ENCODE measurements around the gene WDR70. TPM values are rescaled to one million over a fixed set of nuclear protein-coding genes. Genes with fewer than 3 reads are reported as not detected.
"Not testable (repeated sequence)": the region's sequence is repeated elsewhere in the genome, so short reads cannot be mapped to it uniquely, and the experiment has no call there.

WDR70 gene
- total RNA-seq, 1 donor from 2014 or later = 49.6 TPM

DNA sequence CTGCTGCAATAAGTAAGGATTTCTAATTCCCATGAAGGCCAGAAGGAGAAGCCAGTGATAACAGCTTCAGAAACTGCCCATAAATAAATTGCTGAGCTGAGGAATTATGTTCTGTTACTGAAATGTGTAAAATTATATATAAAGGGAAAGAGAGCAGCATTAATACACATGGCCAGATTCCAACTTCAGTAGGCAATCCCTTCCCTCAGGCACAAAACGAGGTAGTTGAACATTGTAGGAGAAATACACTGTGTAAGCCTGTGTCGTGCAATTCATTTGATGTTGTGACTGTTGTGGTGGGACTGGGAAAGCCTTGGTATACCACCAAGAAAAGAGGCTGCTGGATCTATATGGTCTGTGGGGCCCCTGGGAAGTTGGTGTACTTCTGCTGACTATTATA is 192.9 kb downstream of the WDR70 start:
- no peak for DNase-seq

DNA sequence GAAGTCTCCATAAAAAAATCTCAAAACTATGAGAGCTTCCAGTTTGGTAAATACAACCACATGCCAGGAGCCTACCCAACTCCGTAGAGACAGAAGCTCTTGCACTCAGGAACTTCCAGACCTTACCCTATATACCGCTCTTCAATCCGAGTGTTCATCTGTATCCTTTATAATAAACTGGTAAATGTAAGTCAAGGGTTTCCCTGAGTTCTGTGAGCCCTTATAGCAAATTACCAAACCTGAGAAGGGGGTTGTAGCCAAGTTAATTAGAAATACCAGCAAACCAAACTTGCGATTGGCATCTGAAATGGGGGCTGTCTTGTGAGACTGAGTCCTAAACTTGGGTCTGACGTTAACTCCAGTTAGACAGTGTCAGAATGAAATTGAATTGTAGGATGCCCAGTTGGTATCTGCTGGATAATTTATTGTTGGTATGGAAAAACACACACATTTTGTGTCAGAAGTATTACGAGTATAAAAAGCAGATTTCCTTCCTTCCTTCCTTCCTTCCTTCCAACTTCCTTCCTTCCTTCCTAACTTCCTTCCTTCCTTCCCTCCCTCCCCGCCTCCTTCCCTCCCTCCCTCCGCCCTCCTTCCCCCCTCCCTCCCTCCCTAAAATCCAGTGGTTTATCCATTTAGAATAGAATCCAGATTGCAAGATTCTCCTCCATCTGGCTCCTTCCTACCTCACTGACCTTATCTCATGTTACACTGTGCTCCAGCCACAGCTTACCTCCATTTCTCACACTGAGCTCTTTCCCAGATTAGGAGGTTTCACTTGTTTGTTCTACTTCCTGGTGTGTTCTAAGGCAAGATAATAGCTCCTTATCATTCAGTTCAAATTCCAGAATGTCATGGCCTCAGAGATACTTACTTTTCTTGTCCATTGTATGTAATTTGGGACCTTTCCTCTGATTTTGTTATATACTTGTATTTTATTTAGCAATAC is 196.7 kb downstream of the WDR70 start:
- no peak for DNase-seq

DNA sequence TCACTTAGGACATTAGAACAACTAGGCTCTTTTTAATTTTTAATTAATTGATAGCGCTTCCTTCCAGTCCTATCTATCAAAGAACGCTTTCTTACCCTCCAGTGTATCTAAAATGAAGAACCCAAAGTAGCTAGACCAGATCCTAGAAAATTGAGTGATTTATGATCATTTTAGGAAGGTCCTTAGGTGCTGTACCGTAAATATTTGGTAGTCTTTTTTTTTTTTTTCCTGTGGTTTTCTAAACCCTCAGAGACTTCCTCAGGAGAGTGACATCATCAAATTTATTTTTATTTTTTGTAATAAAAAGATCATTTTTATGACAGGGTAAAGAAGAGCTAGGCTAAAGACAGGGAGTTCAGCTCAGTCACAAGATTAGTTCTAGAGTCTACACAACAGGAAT is 197.4 kb downstream of the WDR70 start:
- DNase-seq = no peak

DNA sequence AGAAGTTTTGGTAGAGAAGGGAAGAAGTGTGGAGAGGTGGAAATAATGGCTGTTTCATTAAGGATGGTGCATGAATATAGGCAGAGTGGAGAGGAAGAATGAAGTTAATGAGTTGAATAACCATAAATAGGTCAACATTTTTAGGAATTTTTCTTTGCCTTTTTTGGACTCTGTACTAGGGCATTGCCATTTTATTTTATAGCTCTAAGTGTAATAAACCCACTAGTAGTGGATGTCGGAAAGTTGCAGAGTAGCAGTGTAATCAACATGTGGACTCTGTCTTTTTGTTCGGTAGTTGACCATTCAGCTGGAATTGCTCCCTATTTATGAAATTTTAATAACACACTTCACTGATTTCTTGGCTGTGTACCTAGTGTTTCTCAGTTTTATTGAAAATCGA is 199.1 kb downstream of the WDR70 start:
- DNase-seq = no peak

DNA sequence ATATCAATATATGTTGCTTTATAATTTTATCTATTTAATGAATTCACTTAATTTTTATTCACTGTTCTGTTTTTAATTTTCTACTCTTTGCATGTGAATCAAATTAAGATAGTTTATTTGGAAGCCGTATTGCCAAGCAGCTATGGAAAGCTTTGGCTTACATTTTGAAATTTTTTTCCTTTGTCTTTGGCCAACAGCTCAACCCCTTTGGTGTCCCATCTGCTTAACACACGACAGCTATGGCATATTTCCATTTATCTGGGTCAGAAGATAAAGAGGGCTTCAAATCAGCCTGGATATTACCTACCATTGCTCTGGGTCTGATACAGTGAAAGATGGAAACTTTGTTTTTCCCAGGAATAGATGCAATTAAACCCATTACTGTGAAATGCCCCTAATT is 201.0 kb downstream of the WDR70 start:
- no peak for DNase-seq

DNA sequence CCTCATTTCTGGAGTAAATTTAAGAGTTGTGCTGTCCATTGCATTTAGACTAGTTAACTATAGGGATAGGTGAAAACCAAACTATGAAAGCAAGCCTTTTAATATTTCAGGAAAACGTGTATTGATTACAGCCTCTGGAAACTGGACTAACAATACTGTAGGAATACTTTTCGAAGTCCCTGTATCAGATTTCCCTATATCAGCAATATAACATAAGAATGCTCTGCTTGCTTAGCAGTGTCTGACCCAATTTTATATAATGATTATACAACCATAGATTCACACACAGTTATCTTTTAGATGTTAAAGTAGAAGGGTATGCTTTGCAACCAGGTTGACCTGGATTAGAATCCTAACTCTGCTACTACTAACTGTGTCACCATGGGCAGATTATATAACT is 203.1 kb downstream of the WDR70 start:
- DNase-seq = no peak

DNA sequence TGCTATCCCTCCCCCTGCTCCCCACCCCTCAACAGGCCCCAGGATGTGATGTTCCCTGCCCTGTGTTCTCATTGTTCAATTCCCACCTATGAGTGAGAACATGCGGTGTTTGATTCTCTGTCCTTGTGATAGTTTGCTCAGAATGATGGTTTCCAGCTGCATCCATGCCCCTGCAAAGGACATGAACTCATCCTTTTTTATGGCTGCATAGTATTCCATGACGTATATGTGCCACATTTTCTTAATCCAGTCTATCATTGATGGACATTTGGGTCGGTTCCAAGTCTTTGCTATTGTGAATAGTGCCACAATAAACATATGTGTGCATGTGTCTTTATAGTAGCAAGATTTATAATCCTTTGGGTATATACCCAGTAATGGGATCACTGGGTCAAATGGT is 214.2 kb downstream of the WDR70 start:
- DNase-seq = not testable (repeated sequence)

DNA sequence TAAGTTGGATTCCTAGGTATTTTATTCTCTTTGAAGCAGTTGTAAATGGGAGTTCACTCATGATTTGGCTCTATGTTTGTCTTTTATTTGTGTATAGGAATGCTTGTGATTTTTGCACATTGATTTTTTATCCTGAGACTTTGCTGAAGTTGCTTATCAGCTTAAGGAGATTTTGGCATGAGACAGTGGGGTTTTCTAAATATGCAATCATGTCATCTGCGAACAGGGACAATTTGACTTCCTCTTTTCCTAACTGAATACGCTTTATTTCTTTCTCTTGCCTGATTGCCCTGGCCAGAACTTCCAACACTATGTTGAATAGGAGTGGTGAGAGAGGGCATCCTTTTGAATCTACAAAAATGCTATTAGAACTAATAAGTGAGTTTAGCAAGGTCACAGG is 215.7 kb downstream of the WDR70 start:
- not testable (repeated sequence) for DNase-seq

DNA sequence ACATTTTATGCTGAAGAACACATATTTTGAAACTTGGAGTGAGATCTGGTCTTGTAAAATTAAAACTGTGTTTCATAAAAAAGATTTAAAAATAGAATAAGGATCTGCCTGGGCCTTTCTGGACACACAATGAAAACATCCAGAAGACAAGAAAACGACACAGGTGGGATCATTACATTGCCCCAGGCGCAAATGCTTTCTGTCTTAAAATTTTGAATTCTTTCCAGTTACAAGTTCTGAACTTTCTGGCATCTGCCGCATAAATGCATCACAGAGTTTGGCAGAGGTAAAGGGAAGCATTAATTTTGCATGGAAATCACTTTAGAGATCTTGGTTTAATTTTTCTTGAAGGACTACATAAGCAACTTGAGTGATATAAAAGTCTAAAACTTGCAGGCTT is 219.6 kb downstream of the WDR70 start:
- no peak for DNase-seq

DNA sequence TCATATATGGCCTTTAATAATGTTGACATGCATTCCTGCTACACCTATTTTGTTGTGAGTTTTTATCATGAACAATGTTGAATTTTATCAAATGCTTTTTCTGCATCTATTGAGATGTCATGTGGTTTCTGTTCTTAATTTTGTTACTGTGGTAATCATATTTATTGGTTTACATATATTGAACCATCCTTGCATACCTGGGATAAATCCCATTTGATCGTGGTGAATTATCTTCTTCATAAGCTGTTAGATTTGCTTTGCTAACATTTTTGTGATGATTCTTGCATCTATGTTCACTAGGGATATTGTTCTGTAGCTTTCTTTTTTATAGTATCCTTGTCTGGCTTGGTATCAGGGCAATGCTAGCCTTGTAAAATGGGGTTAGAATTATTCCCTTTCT is 222.0 kb downstream of the WDR70 start:
- no peak for DNase-seq

DNA sequence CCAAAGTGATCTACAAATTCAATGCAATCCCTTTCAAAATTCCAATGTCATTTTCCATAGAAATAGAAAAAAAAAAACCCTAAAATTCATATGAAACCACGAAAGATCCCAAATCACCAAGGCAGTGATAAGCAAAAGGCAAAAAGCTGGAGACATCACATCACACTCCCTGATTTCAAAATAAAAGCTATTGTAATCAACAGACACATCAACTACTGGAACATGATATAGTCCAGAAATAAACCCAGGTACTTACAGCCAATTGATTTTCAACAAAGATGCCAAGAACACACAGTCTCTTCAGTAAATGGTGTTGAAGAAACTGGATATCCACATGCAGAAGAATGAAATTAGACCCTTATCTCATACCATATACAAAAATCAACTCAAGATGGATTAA is 224.0 kb downstream of the WDR70 start:
- DNase-seq = no peak

DNA sequence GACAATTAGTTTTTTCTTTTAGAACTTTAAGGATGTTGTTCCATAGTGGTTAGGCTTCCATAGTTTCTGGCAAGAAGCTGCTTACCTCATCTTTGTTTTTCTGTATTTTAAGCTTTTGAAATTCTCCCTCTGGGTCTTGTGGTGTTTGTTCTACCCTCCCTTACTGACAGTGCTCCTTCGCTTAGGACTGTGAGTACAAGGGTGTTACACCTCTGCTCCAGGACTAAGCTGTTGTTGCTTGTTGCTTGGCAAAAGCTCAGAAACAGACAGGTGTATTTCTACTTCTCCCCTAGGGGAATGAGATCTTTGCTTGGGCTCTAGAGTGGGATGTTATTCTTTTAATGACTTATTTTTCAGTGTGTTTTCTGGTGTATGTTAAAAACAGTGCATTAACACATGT is 225.2 kb downstream of the WDR70 start:
- DNase-seq = no peak

DNA sequence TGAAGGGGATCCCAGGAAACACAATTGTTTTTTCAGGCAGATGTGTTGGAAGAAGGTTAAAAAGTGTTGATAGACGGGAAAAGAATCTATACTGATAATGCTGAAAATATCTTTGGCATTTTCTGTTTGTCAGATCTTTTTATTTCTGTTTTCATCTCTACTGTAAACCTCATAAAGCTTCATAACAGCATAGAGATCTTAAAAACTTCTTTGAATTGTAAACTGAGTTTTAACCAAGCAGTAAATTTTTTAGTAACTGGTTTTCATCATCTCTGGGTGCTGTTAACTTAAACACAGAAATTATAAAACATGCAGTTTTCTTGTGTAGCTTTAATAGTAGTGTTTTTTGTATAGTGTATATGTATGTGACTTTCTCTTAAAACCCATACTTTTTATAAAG is 227.0 kb downstream of the WDR70 start:
- DNase-seq = no peak

DNA sequence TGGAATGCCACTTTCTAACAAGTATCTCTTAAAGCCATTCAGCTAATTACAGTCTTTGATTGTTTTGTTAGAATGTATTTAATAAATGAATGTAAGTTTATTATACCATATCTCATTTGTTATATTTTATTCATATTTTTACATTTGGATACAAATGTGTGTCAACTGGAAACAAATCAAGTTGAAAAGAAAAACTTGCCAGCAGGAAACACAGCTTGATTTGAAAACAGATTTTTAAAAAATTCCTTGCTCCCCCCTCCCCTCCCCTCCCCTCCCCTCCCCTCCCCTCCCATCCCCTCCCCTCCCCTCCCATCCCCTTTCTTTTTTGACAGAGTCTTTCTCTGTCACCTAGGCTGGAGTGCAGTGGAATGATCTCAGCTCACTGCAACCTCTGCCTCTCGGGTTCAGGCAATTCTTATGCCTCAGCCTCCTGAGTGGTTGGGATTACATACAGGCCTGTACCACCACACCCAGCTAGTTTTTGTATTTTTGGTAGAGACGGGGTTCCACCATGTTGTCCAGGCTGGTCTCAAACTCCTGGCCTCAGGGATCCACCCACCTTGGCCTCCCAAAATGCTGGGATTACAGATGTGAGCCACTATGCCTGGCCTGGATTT is 227.6 kb downstream of the WDR70 start:
- no peak for DNase-seq

DNA sequence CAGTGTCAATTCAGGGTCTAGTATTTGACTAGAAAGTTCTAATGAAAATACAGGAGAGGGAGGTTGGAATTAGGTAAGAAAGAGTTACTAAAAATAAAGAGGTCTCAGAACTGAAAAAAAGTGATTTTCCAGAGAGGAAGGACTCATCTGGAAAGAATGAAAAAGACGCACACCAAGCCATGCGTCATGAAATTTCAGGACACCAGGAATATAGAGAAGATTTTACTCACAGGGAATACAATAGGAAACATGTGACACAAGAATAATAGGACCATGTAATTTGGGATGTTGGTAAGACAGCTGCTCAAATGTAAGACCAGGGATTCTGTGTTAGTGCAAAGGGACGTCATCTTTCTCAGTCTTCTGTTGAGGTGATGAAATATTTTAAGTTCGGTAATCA is 236.1 kb downstream of the WDR70 start:
- DNase-seq = no peak

DNA sequence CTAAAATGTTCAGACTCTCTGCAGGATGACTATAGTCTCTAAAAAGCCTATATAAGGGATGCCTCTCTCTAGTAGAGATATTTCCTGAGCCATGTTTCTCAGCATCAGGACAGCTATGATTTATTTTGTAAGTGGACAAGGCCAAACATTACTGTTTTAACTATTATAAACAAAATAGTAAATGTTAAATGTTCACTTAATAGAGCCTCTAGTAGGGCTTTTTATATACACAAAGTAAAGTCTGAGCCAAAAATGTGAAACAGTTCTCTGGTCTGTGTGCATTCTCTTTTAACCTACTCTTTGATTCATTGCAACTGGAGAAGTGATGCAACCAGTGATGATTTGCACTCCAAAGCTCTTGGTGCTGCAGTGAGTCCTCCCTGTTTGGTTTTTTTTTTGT is 240.2 kb downstream of the WDR70 start:
- DNase-seq = no peak

DNA sequence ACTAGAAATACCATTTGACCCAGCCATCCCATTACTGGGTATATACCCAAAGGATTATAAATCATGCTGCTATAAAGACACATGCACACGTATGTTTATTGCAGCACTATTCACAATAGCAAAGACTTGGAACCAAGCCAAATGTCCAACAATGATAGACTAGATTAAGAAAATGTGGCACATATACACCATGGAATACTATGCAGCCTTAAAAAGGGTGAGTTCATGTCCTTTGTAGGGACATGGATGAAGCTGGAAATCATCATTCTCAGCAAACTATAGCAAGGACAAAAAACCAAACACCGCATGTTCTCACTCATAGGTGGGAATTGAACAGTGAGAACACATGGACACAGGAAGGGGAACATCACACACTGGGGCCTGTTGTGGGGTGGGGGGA is 243.2 kb downstream of the WDR70 start:
- not testable (repeated sequence) for DNase-seq

DNA sequence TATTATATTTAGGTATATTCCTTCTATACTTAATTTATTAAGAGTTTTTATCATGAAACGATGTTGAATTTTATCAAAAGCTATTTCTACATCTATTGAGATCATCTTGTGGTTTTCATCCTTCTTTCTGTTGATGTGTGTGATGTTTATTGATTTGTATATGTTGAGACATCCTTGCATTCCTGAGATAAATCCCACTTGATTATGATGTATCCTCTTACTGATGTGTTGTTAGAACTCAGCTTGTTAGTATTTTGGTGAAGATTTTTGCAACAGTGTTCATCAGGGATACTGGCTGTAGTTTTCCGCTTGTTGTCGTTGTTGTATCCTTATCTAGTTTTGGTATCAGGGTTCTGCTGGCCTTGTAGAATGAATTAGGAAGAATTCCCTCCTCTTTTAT is 247.1 kb downstream of the WDR70 start:
- no peak for DNase-seq

DNA sequence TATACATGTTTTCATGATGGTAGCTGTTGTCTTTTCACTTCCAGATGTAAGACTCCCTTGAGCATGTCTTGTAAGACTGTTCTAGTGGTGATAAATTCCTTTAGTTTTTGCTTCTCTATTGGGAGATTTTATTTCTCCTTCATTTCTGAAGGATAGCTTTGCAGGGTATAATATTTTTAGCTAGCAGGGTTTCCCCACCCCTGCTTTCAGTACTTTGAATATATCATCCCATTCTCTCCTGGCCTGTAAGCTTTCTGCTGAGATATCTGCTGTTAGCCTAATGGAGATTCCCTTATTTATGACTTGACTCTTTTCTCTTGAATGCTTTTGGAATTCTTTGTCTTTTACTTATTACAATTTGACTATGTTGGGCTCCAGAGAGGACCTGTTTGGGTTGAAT is 249.8 kb downstream of the WDR70 start:
- DNase-seq = no peak

DNA sequence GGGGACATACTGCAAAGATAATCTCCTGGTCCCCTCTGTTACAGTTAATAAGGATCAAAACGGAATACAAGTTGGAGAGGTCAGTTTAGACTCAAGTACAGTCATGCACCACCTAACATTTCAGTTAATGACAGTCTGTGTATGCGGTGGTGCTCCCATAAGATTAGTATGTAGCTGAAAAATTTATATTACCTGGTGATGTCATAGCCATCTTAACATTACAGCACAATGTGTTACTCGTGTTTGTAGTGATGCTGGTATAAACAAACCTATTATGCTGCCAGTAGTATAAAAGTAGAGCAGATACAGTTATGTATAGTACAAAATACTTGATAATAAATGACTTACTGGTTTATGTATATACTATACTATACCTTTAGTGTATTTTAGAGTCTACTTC is 252.8 kb downstream of the WDR70 start:
- no peak for DNase-seq

DNA sequence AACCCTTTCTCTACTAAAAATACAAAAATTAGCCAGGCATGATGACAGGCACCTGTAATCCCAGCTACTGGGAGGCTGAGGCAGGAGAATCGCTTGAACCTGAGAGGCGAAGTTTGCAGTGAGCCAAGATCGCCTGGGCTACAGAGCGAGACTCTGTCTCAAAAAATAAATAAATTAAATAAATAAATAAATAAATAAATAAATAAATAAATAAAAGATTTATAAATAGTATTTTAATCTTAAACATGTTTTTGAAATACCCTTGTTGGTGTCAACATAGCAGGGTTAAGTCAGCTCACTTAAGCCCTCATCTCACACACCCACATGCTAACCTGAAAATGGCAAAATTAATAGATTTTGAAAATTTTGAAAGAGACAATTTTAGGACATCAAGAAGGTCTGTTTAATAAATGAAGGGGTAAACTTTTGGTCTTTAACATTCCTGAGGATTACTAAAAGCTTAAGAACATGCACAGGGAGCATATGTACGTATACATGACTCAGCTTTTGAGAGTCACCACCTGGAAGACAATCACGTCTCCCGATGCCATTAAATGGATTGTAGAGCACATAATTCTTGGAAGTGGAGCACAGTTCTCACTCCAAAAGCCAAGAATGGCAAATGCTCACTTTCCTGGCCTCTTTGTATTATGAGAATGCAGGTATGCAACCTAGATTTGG is 258.2 kb downstream of the WDR70 start:
- DNase-seq = no peak

DNA sequence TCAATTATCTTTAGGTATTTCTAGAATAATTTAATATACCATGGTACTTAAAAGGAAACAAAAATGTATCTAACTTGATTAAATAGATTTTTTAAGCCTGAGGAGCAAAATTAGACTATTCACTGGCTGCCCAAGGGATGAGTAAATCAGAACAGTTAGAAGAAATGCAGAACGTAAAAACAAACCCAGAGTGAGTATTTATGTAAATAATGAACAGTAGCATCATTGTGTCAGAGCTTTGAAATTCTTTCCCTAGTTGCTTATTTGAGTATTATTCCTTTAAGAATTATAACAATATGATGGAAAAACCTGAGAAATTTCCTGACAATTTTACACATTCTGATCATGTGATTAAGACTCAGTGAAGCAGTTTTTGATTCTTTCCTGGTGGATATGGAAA is 259.8 kb downstream of the WDR70 start:
- no peak for DNase-seq

DNA sequence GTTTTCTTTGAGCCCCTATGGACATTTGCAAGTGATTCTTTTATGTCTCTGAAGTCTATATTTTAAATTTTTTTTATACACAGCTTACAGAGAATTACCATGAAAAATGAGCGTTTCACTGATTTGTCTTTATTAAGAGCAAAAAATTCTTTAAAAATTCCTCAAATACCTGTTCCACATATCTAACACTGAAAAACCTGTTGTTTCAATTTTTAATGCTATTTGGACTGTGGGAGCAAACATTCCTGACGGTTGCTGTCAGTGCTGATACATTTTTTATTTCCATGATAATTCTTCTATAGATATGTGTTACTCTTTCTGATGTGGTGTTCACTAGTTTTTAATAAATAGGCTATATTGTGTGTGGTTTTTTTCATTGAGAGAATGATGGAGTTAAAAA is 261.0 kb downstream of the WDR70 start:
- DNase-seq = no peak

DNA sequence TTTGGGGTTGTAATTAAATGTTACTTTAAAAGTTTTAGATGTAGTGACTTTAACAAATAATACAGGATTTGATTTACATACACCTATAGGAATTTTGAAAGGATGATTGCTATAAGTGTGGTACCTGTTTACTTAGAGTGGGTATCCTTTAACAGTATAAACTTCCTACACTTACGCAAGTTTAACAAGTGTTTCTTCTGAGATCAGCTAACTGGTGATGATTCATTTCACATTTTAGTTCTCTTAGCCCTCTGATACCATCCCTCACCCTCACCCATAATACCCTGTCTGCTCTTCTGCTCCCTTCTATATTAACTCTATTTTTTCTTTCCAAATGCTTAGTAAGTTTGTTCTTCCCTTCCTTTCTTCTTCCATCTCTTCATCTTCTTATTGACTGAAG is 262.8 kb downstream of the WDR70 start:
- no peak for DNase-seq
